Activated CD4-positive, alpha-beta T cell treated with anti-CD3 and anti-CD28 coated beads, Interleukin-2, amount 10 ng/mL, durations not matched to agents 24 days and 14 days (primary cell): ENCODE results near the gene MICAL3. TPM values are rescaled to one million over a fixed set of nuclear protein-coding genes. Genes with fewer than 3 reads are reported as not detected.
"Not testable (repeated sequence)": the region's sequence is repeated elsewhere in the genome, so short reads cannot be mapped to it uniquely, and the experiment has no call there.

ENCODE experiments used
- DNase-seq: peaks from one replicate; pipeline ENCODE4 v3.0.0; 2022
- H3K27ac Mint-ChIP-seq: one replicate; pipeline ENCODE4 v1.8.0; 2022; ENCODE audit warnings: mild to moderate bottlenecking, mixed read lengths
- H3K27me3 Mint-ChIP-seq: one replicate; pipeline ENCODE4 v1.8.0; 2022; ENCODE audit warnings: mixed read lengths
- H3K36me3 Mint-ChIP-seq: one replicate; pipeline ENCODE4 v1.8.0; 2022; ENCODE audit warnings: low read depth, mild to moderate bottlenecking, mixed read lengths
- H3K4me1 Mint-ChIP-seq: one replicate; pipeline ENCODE4 v1.8.0; 2021; ENCODE audit warnings: mixed read lengths
- H3K4me3 Mint-ChIP-seq: one replicate; pipeline ENCODE4 v1.8.0; 2022; ENCODE audit warnings: mild to moderate bottlenecking, moderate library complexity, mixed read lengths
- H3K9me3 Mint-ChIP-seq: one replicate; pipeline ENCODE4 v1.8.0; 2021; ENCODE audit warnings: mixed read lengths
- intact Hi-C: fragments of 100-400 bp; cut with micrococcal nuclease; formaldehyde crosslinking; loops from one replicate; pipeline ENCODE4 v1.15.1; 2023
- total RNA-seq: library from RNA; stranded (reverse); gene quantifications from 2 replicates; pipeline ENCODE4 v1.2.3, GENCODE V29; 2022

Gene MICAL3
- total RNA-seq, 1 donor from 2014 or later = 51.2 TPM

GRCh38 chr22:17876878-17877855 lies 147.2 kb downstream of the MICAL3 start:
- H3K36me3 Mint-ChIP-seq, H3K4me3 Mint-ChIP-seq, DNase-seq, H3K27ac Mint-ChIP-seq, intact Hi-C loops, H3K4me1 Mint-ChIP-seq, H3K27me3 Mint-ChIP-seq, H3K9me3 Mint-ChIP-seq: not testable (repeated sequence)

GRCh38 chr22:17876306-17876831 lies 148.0 kb downstream of the MICAL3 start:
- DNase-seq = no peak
- Mint-ChIP-seq H3K36me3 (peaks cover 2% of the 10 kb centered on the region), H3K4me3 (no peak overlapping the region), H3K27me3 (no peaks in the 10 kb centered on the region), H3K9me3 (no peaks in the 10 kb centered on the region), H3K4me1 (no peaks in the 10 kb centered on the region), H3K27ac (no peak overlapping the region)
- intact Hi-C loops = no loop called here

GRCh38 chr22:17875631-17876030 lies 148.7 kb downstream of the MICAL3 start:
- Mint-ChIP-seq H3K27ac (no peak overlapping the region), H3K4me3 (no peak overlapping the region), H3K36me3 (peaks cover 7% of the 10 kb centered on the region), H3K9me3 (no peaks in the 10 kb centered on the region), H3K27me3 (no peaks in the 10 kb centered on the region), H3K4me1 (no peaks in the 10 kb centered on the region)
- intact Hi-C loops = no loop called here
- no peak for DNase-seq

GRCh38 chr22:17875156-17875555 lies 149.2 kb downstream of the MICAL3 start:
- Mint-ChIP-seq H3K4me3 (no peak overlapping the region), H3K27ac (no peak overlapping the region), H3K36me3 (peaks cover 7% of the 10 kb centered on the region), H3K4me1 (no peaks in the 10 kb centered on the region), H3K9me3 (no peaks in the 10 kb centered on the region), H3K27me3 (no peaks in the 10 kb centered on the region)
- intact Hi-C loops = no loop called here
- no peak for DNase-seq

- Mint-ChIP-seq H3K27ac (no peak overlapping the region), H3K4me3 (no peak overlapping the region), H3K36me3 (peaks cover 7% of the 10 kb centered on the region), H3K4me1 (no peaks in the 10 kb centered on the region), H3K27me3 (no peaks in the 10 kb centered on the region), H3K9me3 (no peaks in the 10 kb centered on the region)
- DNase-seq = no peak
- intact Hi-C loops = no loop called here
These were observed 150.0 kb downstream of the MICAL3 start for GRCh38 chr22:17874231-17874905.

GRCh38 chr22:17873804-17874203 lies 150.6 kb downstream of the MICAL3 start:
- DNase-seq = no peak
- no peaks in the 10 kb centered on the region for H3K9me3 Mint-ChIP-seq
- no peak overlapping the region for H3K4me3 Mint-ChIP-seq
- no peak overlapping the region for H3K27ac Mint-ChIP-seq
- H3K36me3 Mint-ChIP-seq = peaks cover 7% of the 10 kb centered on the region
- intact Hi-C loops = no loop called here
- no peaks in the 10 kb centered on the region for H3K4me1 Mint-ChIP-seq
- H3K27me3 Mint-ChIP-seq = no peaks in the 10 kb centered on the region

GRCh38 chr22:17873116-17873515 lies 151.2 kb downstream of the MICAL3 start:
- intact Hi-C loops = no loop called here
- no peaks in the 10 kb centered on the region for H3K9me3 Mint-ChIP-seq
- no peaks in the 10 kb centered on the region for H3K27me3 Mint-ChIP-seq
- H3K4me1 Mint-ChIP-seq = no peaks in the 10 kb centered on the region
- no peak for DNase-seq
- H3K36me3 Mint-ChIP-seq = peaks cover 7% of the 10 kb centered on the region
- H3K4me3 Mint-ChIP-seq = no peak overlapping the region
- no peak overlapping the region for H3K27ac Mint-ChIP-seq

GRCh38 chr22:17872471-17872870 lies 151.9 kb downstream of the MICAL3 start:
- Mint-ChIP-seq H3K4me3 (no peak overlapping the region), H3K4me1 (no peaks in the 10 kb centered on the region), H3K36me3 (peaks cover 7% of the 10 kb centered on the region), H3K27me3 (no peaks in the 10 kb centered on the region), H3K27ac (no peak overlapping the region), H3K9me3 (no peaks in the 10 kb centered on the region)
- DNase-seq = no peak
- intact Hi-C loops = no loop called here

- Mint-ChIP-seq H3K27ac (no peak overlapping the region), H3K27me3 (no peaks in the 10 kb centered on the region), H3K36me3 (peaks cover 7% of the 10 kb centered on the region), H3K4me1 (no peaks in the 10 kb centered on the region), H3K4me3 (no peak overlapping the region), H3K9me3 (no peaks in the 10 kb centered on the region)
- DNase-seq = no peak
- intact Hi-C loops = no loop called here
These were observed 152.5 kb downstream of the MICAL3 start for GRCh38 chr22:17871726-17872458.

GRCh38 chr22:17870407-17870806 lies 154.0 kb downstream of the MICAL3 start:
- intact Hi-C loops = no loop called here
- no peaks in the 10 kb centered on the region for H3K9me3 Mint-ChIP-seq
- no peak overlapping the region for H3K27ac Mint-ChIP-seq
- H3K4me3 Mint-ChIP-seq = no peak overlapping the region
- no peak for DNase-seq
- H3K36me3 Mint-ChIP-seq = peaks cover 7% of the 10 kb centered on the region
- no peaks in the 10 kb centered on the region for H3K27me3 Mint-ChIP-seq
- no peaks in the 10 kb centered on the region for H3K4me1 Mint-ChIP-seq

- intact Hi-C loops = no loop called here
- Mint-ChIP-seq H3K36me3 (peaks cover 7% of the 10 kb centered on the region), H3K4me3 (no peak overlapping the region), H3K27me3 (no peaks in the 10 kb centered on the region), H3K9me3 (no peaks in the 10 kb centered on the region), H3K4me1 (no peaks in the 10 kb centered on the region), H3K27ac (no peak overlapping the region)
- DNase-seq = no peak
These were observed 154.9 kb downstream of the MICAL3 start for GRCh38 chr22:17869285-17870096.

- Mint-ChIP-seq H3K9me3 (no peaks in the 10 kb centered on the region), H3K4me1 (no peaks in the 10 kb centered on the region)
- intact Hi-C loops = no loop called here
These were observed 155.6 kb downstream of the MICAL3 start for GRCh38 chr22:17868771-17869170.

GRCh38 chr22:17867160-17867785 lies 157.1 kb downstream of the MICAL3 start:
- peaks cover 6% of the 10 kb centered on the region for H3K4me1 Mint-ChIP-seq
- DNase-seq = no peak
- H3K27ac Mint-ChIP-seq = no peak overlapping the region
- no peaks in the 10 kb centered on the region for H3K9me3 Mint-ChIP-seq
- H3K4me3 Mint-ChIP-seq = no peak overlapping the region
- H3K27me3 Mint-ChIP-seq = no peaks in the 10 kb centered on the region
- intact Hi-C loops = no loop called here
- H3K36me3 Mint-ChIP-seq = peaks cover 11% of the 10 kb centered on the region

More at GRCh38 chr22:17868771-17869170, 155.6 kb downstream of the MICAL3 start:
- Mint-ChIP-seq H3K4me3 (no peak overlapping the region), H3K36me3 (peaks cover 10% of the 10 kb centered on the region), H3K27me3 (no peaks in the 10 kb centered on the region), H3K27ac (no peak overlapping the region)
- no peak for DNase-seq
